SKM-1 (cell line): Measurements from ENCODE around the gene TAF1A.

Experiments used
- DNase-seq: peaks from one replicate; lab custom pipeline; 2025; ENCODE audit not compliant: unreplicated experiment; lab: John Stamatoyannopoulos, UW

TAF1A gene

DNA sequence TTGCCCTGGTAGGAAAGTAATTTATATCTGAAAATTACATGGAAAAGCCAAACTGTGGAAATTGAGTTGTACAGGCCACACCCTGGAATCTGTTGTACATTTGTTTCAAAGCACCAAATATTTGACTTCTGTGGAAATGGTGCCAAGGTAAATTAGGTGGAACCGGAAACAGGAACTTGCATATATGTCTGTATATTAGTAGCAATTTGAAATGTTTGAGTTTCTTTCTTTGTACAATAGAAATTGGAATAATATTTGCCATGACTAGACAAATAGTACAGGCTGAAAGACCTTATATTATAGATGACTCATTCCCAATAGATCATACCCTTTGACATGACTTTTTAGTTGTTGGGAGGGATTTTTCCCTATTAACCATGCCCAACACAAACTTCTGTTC is 10.5 kb upstream of the TAF1A start:
- DNase-seq = no peak

DNA sequence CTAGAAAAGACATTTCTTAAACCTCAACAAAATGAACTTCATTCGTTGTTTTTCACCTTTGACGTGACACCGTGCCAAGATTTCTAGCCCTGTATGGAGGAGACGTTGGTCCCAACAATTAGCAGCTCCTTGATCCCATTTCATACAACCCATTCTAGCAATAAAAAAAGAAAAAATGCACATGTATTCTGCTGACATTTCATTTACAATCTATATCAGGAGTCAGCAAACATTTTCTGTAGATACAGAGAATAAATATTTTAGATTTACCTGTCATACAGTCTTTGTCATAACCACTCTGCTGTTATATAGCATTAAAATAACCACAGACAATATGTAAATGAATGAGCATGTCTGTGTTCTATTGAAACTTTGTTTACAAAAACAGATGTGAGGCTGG is 7.0 kb upstream of the TAF1A start:
- no peak for DNase-seq

DNA sequence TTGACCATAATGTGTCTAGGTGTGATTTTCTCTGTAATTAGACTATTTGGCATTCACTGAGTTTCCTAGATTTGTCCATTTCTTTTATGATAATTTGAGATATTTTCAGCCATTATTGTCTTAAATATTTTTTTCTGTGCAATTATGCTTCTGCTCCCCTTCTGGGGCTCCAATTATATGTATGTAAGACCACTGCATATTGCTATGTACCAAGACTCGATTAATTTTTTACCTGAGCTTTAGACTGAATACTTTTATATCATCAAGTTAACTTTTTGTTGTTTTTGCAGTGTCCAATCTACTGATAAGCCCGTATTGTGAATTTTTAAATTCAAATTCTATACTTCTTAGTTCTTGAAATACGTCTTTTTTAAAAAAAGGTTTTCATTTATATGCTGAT is 5.1 kb upstream of the TAF1A start:
- no peak for DNase-seq

DNA sequence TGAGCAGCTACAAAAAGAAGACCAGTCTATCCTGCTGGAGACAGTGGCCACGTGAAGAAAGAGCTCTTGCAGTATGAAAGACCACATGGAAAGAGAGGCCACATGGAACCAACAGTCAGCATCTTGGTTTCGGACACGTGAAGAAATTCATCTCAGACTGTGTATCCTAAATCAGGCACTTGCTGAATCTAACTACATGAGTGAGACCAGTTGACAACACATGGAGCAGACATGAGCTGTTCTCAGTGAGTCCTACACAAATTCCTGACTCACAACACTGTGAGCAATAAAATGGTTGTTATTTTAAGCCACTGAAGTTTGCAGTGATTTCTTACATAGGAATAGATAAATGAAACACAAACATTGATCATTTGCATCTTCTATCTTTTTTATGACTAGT is 2.4 kb upstream of the TAF1A start:
- no peak for DNase-seq

DNA sequence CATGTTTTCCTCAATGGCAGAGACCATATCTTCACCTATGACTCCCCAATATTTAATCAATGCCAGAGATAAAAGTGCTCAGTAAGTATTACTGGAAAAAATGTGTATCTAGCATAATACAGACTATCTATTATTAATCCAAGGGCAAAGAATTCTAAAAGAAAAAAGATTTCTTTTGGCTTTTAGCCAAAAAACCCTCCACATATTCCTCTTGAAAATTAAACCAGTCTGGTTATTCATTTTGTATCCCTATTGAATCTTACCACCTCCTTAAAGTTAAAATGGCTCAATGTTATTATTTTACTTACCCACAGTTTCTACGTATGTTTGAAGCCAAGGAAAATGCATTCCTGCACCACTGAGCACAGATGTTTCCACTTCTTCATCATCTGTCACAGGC is 1.6 kb downstream of the TAF1A start:
- no peak for DNase-seq

DNA sequence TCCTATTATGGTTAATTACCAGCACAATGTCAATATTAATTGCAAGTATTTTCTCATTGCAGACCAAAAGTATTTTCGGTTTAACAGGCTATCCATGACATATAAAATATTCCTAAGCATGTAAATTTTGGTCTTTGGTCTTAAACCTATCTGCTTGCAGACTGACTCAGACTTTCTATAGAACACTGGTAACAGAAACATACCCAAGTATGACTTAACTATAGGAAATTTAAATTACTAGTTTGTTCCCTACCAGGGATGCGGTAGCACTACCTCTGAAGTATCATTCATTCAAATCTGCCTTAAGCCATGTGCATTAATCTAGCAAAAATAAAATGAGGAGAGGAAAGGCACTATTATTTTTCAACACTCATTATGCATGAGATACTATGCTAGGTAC is 2.9 kb downstream of the TAF1A start:
- DNase-seq = no peak

DNA sequence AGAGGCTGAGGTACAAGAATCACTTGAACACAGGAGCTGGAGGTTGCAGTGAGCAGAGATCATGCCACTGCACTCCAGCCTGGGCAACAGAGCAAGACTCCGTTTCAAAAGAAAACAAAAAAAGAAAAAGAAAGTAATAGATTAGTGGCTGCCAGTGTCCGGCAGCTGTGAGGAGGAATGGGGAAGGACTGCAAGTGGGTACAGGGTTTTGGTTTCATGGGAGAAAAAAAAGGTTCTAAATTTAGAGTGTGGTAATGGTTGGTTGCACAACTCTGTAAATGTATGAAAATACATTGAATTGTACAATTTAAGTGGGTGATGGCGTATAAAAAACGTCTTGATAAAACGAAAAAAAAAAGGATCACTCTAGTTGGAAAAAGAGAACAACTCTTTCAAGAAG is 6.7 kb downstream of the TAF1A start:
- peak; percentile 64 for DNase-seq

DNA sequence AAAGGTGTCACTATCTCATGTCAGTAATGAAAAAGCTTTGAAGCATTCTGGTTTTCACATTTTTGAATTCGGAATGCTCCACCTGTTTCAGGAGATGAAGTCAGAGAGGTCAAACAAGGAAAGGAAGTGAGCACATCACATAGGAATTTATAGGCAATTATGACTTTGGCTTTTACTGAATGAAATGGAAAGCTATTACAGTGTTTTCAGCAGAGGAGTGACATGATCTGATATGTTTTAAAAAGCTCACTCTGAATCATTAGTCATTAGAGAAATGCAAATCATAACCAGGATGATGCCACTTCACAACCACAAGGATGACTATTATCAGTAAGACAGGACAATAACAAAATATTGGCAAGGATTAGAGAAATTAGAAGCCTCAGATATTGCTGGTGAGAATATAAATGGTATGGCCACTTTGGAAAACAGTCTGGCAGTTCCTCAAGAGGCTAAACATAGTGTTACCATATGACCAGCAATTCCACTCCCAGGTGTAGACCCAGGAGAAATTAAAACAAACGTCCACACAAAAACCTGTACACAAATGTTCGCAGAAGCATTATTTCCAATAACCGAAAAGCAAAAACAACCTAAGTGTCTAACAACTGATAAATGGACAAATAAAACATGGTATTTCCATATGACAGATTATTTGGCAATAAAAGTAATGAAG is 7.5 kb downstream of the TAF1A start:
- no peak for DNase-seq

DNA sequence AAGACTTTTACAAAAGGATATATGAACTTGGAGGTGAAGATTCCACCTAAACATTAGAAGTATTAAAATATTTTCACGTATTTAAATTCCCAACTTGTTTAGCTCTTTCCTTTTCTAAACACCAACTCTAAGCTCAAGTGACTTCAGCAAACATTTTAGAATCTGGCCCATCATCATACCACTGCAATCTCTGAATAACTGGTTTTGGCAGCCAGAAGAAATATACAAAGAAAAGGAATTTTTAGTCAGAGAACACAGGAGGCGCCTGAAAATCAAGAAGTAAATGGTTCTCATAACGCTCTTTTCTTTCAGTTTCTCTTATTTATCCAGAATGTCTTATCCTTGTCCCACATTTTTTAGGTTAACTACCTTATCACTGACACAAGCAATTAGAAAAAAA is 10.4 kb downstream of the TAF1A start:
- no peak for DNase-seq

DNA sequence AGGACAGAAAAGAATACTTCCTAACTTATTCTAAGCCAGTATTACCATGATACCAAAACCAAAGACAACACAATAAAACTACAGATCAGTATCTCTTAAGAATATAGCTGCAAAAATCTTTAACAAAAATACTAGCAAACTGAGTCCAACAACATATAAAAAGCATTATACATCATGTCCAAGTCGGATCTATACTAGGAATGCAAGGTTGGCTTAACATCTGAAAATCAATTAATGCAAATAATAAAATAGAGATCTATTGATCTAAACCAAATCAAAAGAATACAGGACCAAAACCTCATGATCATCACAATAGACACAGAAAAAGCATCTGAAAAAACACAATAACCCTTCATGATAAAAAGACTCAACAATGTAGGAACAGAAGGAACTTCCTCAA is 18.9 kb downstream of the TAF1A start:
- DNase-seq = no peak

DNA sequence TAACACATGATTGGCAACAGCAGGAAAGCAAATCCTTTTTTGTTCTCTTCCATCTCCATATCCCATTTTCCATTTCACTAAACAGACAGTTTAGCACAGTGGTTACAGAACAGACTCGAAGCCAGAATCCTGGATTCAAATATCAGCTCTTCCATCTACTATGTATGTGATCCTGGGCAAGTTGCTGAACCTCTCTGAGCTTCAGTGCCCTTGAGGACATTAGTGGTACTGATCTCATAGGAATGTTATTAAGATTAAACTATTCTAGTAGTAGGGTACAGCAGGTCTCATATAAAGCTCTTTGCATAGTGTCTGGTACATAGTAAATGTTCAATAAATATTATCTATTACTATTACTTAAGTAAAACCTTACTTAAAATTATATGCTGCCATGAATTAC is 28.1 kb downstream of the TAF1A start:
- DNase-seq = no peak

DNA sequence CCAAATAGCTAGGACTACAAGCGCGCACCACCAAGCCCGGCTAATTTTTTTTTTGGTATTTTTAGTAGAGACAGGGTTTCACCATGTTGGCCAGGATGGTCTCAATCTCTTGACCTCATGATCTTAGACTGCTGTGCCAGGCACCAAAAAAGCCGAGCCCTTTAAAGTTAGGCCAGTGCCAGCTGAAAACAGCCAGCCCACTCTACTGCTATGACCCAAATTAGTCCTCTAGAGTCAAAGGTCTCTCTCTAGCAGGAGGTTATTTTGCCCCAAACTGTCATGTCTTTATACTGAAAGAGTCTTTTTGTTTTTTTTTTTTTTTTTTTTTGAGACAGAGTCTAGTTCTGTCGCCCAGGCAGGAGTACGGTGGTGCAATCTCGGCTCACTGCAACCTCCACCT is 32.2 kb downstream of the TAF1A start:
- no peak for DNase-seq

DNA sequence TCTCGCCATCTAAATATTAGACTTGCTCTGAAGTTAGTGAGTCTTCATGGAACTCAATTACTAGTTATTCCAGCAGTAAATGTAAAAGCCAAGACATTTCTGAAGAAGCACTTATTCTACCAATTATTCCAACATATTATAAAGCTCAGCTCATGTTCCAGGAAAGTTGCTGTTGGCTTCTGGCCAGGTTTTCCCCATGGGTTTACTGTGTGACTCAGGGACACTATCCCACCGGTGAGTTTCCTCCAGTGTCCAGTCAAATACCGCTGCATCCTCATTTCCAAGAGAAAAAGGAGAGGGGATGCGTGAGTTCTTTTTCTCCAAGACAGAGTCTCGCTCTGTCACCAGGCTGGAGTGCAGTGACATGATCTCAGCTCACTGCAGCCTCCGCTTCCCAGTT is 32.6 kb downstream of the TAF1A start:
- DNase-seq = no peak

DNA sequence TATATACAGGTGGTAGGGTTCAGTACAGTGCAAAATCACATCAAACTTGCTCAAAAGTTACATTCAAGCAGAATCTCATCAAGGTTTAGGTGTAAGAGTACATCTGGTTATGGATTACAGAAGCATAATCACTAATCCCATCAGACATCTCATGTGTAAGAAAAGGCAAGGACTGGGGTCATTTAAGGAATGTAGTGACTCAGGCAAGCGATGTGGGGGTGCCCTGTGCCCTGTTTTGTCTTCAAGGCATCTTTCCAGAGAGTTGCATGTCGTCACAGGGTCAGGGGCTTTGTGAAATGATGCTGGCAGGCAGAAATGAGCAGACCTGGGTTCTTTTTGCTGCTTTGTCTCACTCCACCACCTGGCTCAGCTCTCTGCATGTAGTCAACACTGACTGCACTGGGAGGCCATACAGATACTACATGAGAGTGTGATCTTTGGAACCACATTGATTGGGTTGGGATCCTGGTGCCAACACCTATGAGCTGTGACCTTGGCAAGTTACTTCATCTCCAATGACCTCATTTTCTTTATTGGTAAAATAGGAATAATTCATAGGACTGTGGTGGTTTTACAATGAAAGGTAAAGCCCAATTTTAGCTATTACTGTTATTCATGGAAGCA is 33.6 kb downstream of the TAF1A start:
- DNase-seq = no peak

DNA sequence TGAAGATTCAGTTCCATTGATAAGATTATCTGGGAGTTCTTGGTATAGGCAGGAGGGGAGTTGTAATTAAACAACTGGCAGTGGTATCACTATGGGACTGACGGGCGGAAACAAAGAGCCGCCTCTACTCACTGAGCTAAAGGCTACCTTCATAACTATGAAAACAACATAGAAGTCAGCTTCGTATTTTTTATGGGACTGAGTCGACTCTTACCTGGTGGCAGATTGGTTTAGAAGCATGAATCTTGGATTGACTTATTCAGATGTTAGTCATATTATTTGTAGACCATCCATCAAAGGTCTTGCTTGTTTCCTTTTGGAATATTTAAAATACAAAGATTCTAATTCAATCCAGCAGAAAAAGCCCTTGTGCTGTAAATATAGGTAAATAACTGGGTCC is 35.6 kb downstream of the TAF1A start:
- no peak for DNase-seq

DNA sequence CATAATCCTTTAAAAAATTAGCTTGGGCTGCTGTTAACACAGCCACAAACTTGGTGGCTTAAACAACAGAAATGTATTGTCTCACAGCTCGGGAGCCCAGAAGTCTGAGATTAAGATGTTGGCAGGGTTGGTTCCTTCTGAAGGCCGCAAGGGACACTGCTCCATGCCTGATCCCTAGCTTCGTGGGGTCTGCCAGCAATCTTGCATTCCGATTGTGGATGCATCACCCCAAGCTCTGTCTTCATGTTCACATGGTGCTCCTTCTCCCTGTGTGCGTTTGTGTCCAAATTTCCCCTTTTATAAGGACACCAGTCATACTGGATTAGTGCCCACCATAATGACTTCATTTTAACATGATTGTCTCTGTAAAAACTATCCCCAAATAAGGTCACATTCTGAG is 36.9 kb downstream of the TAF1A start:
- no peak for DNase-seq

DNA sequence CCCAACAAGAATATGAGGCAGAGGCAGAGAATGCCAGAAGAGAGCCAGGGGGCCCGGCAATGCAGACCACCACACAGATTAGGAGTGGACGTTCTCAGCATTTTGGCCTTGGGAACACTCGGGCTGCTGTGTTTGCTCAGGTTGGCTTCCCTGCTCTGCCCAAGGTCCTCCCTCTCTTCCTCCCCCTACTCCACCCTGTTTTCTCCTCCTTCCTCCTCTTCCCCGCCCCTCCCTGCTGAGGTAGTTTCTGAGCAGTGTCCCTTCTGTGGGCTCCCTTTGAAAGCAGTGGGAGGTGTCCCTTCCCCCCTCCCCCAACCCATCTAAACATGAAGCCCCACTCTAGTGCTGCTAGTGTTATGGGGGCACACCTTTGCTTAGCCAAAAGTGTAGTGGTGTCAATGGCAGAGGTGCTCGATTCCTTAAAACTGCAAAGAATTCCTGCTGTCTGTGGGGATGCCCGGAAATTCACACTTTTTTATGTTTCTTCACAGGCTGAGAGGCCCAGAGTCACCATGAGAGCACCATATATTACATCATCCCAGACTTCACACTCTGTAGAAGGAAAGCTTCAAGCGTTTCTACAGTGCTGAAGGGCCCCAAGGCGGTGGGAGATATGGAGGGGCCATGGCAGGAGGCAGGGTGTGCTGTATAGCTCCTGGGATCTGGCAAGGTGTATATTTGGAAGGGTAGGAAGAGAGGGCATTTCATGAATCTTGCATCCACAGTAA is 41.6 kb downstream of the TAF1A start, which contains the start of gene HHIPL2:
HHIPL2 (minus strand) TSS at position 161 of the 728 bp plus-strand sequence; CDS start at position 101, 60 bp downstream.
- no peak for DNase-seq

DNA sequence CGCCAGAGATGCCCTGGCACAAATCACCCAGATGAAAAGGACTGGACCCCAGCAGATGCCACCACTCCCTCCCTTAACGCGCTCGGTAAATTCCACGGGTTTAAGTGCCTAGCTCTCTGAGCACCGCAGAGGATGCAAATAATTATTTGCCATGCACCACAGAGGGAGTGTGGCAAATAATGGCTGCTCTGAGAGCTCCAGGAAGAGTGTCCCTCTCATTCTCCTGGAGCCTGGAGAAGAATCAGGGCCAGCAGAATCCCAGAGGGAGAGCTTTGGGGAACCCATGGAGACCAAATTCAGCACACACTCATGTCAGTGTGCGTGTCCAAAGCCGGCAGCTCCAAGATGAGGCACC is 42.5 kb downstream of the TAF1A start:
- DNase-seq = no peak

DNA sequence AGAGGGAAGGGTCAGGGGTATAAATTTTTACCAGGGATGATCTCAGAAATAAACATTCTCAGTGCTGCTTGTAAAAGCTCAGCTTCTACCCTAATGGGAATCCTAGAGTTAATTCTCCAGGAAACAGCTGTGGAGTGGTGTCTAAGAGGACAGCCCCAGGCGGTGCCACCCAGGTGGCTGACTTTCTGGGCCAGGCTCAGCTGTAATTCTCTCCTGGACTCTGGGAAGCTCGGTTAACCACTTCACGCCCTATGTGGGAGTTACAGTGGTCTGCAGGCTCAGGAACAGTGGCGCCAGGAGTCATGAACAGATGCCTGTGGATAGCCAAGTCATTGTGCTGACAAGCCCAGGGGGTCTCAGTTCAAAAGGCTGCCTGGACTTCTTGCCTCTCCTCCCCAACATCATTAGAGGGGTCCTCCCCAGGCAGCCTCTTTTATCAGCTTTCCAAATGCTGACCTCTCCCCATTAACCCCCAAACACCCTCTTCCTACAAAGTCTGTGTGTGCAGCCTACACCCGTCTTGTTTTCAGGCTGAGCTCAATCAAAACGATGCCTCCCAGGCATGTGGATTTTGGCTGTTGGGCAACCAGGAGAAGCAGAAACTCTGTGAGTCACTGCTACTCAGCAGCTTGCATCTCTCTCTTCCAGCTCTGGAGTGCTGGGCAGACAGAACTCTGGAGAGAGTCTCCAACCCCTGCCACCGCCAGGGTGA is 43.0 kb downstream of the TAF1A start:
- DNase-seq = no peak

DNA sequence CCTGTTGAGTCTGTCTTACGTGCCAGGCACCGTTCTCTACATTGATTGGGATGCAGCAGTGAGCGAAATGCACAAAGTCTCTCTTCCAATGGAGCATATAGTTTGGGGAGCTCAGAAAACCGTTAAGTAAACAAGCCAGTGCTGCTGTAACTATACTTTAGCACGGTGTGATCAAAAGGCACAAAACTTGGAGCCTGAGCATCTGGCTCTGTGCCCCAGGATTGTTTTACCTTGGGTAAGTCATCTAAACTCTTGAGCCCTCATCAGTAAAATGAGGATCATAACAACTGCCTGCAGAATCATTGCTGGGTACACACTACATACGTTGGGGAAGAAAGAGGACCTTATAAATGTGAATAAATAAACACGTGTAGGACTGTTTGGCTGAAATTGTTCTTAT is 43.6 kb downstream of the TAF1A start:
- DNase-seq = no peak

DNA sequence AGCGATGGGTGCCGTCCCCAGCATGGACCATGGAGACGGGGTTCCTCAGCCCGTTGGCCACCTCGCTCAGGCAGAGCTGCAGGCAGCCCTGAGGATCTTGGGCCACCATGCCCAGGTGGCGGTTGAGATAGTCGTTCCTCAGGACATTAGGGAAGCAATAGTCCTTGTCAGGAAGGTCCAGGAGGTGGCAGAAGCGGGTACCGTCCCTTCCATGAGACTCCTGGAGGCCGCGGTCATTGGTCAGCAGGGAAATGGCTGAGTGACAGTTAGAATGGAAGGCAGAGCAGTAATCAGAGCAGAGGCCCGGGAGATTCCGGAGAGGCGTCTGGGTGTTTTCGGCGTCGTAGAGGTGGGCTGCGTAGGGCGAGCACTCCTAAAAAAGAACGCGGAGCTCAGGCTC is 45.9 kb downstream of the TAF1A start:
- DNase-seq = no peak

DNA sequence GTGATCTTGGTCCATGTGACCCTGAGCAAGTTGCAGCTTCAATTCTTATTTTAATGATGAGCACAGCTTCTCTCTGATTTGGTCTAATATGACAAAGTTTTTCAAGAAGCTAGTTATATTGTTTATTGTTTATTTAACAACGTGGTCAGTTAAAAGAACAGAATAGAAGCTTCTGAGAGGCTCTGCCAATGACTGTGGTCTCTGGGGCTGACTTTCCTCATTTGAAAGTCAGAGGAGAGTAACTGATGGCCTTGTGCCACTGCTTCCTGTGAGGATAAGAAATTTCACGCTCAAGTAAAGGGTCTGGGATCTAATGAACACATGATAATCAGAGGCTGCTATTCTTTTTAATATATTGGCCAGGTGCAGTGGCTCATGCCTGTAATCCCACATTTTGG is 49.1 kb downstream of the TAF1A start:
- no peak for DNase-seq
